GM19099 (cell line): ENCODE results near the gene GRIN1.

Experiments
- POLR2A ChIP-seq: IDR thresholded peaks from 3 replicates; pipeline ENCODE4 v1.6.1; 2011; ENCODE audit warnings: low read depth; ENCODE audit not compliant: insufficient read length; ENCODE audit errors: extremely low read depth

The GRIN1 gene

DNA sequence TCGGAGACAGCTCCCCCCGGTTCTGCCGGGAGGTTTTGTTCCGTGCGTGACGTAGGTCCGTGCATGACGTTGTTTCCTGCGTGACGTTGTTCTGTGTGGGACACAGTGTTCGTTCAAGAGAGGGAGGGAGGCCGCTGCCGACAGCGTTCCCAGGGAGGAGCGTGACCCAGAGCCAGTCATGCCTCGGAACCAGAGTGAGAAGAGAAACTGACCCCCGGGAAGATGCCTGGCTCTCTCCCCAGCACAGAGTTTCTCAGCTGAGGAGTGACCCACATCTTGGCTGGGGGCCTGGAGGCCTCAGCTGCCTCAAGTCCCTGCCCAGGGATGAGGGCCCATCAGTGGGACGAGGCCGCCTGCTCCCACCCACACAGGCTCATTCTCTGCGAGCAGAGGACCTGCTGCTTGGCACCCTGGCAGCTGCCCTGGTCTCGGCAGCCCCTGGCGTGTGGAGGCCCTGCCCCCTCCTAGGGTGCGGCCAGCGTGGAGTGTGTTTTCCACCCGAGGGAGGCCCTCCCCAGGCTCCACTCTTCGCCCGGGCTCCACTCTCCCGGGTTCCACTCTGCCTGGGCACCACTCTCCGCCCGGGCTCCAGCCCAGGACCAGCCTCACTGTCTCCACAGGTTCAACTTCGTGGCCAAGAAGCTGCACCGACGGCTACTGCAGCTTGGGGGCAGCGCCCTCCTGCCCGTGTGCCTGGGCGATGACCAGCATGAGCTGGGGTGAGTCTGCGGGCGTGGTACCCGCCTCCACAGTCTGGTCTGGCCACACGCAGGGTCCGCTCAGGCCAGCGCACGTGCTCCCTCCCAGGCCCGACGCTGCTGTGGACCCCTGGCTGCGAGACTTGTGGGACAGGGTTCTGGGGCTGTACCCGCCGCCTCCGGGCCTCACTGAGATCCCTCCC lies 74.5 kb downstream of the GRIN1 start:
- TF ChIP-seq POLR2A = no peak

GRCh38 chr9:137214620-137215019 lies 75.7 kb downstream of the GRIN1 start:
- TF ChIP-seq POLR2A = no peak

DNA sequence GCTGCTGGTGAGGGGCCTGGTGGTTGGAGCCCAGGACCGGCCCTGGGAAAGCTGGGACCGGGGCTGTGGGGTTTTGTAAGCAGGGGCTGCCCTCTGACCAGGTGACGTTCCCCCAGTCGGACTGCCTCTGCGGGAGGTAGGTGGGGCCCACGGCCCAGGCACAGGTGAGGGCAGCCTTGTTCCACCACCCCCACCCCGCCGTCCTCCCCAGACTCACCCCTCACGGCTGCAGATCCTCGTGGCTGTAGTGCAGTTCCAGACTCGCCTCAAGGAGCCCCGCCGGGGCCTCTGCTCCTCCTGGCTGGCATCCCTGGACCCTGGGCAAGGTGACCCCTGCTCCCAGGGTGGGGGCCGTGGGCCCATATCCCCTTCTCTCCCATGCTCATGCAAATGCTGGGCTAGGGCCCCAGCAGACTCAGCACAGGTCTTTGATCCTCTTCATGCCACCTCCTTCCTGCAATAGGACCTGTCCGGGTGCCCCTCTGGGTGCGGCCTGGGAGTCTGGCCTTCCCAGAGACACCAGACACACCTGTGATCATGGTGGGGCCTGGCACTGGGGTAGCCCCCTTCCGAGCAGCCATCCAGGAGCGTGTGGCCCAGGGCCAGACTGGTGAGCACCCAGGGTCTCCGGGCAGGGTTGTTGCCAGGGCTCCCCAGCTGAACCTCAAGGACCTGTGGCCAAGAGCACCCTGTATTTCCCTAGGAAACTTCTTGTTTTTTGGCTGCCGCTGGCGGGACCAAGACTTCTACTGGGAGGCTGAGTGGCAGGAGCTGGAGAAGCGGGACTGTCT lies 76.4 kb downstream of the GRIN1 start:
- TF ChIP-seq POLR2A = no peak

DNA sequence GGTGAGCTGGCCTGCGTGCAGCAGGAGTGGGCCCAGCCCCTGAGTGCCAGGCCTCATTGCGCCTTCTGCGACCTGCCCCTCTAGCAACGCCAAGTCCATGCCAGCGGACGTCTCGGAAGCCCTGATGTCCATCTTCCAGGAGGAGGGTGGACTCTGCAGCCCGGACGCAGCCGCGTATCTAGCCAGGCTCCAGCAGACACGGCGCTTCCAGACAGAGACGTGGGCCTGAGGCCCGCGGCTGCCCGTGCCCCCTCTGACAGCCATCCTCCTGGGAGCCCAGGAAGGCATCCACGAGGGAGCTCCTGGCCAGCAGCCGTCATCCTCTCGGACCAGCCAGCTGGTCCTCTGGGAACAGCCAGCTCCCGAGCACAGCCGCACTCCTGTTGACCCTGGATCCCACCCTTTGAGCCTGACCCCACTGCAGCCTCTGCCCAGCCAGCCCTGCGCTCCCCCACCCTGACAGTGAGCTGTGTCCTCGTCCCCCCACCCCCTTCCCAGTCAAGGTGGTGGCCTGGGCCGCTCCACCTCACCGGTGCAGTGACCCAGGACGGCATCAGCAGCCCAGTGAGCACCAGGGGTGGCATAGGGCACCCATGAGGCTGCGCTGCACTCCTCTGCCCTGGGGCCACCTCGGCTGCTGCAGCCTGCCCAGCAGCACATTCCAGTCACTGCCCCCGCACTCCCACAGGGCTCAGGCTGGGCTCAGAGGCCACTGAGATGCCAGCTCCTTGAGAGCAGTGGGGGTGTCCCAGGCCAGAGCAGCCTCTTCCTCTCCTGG lies 77.4 kb downstream of the GRIN1 start:
- TF ChIP-seq POLR2A = no peak

DNA sequence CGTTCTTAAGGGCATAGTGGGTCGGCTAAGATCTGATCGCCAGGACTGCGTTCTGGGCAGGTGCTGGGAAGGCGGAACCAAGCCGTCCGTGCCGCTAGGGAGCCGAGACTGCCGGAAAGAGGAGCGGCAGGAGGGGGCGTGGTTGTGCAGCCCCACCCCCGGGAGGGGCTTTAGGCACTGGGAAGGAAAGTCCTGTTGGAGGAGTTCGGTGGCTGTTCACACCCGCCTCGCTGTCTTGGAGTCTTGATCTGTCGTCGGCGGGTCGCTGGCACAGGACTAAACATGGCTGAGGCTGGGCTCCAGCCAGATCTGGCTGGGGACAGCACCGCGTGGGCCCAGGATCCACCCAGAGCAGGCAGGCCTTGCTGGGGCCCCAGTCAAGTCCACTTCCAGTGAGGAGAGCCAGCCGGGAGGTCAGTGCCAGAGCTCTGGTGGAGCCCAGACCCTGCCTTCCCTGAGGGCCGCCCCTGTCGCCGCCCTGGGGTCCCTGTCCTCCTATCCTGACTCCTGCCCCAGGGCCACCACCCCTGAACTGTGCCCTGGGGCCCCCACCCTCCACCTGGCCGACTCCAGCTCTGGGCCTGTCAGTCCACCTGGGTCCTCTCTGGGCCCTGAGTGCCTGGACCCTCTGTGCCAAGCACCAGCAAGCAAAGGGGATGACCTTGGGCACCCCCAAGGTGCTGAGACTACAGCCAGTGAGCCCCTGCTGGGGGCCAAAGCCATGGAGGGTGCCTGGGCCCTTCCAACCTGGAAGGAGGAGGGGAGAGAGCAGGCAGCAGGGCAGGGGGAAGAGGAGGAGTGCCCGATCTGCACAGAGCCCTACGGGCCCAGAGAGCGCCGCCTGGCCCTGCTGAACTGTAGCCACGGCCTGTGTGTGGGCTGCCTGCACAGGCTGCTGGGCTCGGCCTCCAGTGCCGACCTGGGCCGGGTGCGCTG lies 78.6 kb downstream of the GRIN1 start:
- TF ChIP-seq POLR2A = no peak

DNA sequence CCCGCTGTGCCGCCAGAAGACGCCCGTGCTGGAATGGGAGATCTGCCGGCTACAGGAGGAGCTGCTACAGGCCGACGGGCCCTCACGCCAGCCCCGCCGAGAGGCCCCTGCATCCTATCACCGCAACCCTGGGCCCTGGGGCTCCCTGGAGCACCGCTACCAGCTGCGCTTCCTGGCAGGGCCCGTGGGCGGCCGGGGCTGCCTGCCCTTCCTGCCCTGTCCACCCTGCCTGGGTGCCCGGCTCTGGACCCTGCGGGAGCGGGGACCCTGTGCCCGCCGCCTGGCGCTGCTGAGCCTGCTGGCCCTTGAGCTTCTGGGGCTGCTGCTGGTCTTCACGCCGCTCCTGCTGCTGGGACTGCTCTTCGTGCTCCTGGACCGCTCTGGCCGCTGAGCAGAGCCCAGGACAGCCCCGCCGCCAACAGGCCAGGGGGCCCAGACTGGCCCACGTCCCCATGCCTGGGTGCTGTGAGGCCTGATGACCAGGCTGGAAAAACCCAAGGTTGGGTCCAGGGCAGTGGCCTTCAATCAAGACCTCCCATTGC lies 79.3 kb downstream of the GRIN1 start:
- no peak for TF ChIP-seq POLR2A
